Mucosa of gallbladder (tissue), 1 donor: ENCODE data around the gene KLK4. TPM values are rescaled to one million over a fixed set of nuclear protein-coding genes. Genes with fewer than 3 reads are reported as not detected.

Source experiments
- DNase-seq: peaks from one replicate; pipeline ENCODE4 v3.0.0-alpha.2; 2020; ENCODE audit warnings: low spot score
- total RNA-seq: library from RNA; stranded (reverse); gene quantifications from one replicate; pipeline ENCODE4 v1.2.1, GENCODE V29; 2021
- donor health status: DM: no; HTN: no; CAD: no.

The KLK4 gene
- total RNA-seq, 1 donor from 2014 or later = not detected

- DNase-seq = no peak
Measured at GRCh38 chr19:50880241-50880640, 31.0 kb downstream of the KLK4 start.

GRCh38 chr19:50878851-50879250 is 32.3 kb downstream of the KLK4 start:
- DNase-seq = no peak

DNA sequence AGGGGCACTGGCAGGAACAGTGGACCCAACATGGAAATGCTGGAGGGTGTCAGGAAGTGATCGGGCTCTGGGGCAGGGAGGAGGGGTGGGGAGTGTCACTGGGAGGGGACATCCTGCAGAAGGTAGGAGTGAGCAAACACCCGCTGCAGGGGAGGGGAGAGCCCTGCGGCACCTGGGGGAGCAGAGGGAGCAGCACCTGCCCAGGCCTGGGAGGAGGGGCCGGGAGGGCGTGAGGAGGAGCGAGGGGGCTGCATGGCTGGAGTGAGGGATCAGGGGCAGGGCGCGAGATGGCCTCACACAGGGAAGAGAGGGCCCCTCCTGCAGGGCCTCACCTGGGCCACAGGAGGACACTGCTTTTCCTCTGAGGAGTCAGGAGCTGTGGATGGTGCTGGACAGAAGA is 33.9 kb downstream of the KLK4 start:
- no peak for DNase-seq

DNA sequence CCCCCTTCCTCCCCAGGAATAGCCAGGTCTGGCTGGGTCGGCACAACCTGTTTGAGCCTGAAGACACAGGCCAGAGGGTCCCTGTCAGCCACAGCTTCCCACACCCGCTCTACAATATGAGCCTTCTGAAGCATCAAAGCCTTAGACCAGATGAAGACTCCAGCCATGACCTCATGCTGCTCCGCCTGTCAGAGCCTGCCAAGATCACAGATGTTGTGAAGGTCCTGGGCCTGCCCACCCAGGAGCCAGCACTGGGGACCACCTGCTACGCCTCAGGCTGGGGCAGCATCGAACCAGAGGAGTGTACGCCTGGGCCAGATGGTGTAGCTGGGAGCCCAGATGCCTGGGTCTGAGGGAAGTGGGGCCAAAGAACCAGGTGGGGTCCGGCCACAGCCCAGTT is 34.7 kb downstream of the KLK4 start:
- DNase-seq = no peak

- no peak for DNase-seq
Measured at GRCh38 chr19:50875795-50876422, 35.3 kb downstream of the KLK4 start.

GRCh38 chr19:50874211-50874610 is 37.0 kb downstream of the KLK4 start:
- DNase-seq = no peak

DNA sequence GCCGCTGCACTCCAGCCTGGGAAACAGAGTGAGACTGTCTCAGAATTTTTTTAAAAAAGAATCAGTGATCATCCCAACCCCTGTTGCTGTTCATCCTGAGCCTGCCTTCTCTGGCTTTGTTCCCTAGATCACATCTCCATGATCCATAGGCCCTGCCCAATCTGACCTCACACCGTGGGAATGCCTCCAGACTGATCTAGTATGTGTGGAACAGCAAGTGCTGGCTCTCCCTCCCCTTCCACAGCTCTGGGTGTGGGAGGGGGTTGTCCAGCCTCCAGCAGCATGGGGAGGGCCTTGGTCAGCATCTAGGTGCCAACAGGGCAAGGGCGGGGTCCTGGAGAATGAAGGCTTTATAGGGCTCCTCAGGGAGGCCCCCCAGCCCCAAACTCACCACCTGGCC is 38.1 kb downstream of the KLK4 start, which contains the start of gene KLK2:
TSS of gene KLK2 (plus strand) at position 384 of the 400 bp plus-strand sequence. CDS start 35 bp downstream, outside the sequence.
- DNase-seq = no peak

DNA sequence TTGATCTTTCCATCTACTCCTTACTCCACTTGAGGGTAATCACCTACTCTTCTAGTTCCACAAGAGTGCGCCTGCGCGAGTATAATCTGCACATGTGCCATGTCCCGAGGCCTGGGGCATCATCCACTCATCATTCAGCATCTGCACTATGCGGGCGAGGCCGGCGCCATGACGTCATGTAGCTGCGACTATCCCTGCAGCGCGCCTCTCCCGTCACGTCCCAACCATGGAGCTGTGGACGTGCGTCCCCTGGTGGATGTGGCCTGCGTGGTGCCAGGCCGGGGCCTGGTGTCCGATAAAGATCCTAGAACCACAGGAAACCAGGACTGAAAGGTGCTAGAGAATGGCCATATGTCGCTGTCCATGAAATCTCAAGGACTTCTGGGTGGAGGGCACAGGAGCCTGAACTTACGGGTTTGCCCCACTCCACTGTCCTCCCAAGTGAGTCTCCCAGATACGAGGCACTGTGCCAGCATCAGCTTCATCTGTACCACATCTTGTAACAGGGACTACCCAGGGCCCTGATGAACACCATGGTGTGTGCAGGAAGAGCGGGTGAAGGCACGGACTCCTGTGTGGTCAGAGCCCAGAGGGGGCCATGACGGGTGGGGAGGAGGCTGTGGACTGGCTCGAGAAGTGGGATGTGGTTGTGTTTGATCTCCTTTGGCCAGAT is 40.6 kb downstream of the KLK4 start:
- DNase-seq = no peak

- no peak for DNase-seq
Measured at GRCh38 chr19:50869479-50869878, 41.7 kb downstream of the KLK4 start.

DNA sequence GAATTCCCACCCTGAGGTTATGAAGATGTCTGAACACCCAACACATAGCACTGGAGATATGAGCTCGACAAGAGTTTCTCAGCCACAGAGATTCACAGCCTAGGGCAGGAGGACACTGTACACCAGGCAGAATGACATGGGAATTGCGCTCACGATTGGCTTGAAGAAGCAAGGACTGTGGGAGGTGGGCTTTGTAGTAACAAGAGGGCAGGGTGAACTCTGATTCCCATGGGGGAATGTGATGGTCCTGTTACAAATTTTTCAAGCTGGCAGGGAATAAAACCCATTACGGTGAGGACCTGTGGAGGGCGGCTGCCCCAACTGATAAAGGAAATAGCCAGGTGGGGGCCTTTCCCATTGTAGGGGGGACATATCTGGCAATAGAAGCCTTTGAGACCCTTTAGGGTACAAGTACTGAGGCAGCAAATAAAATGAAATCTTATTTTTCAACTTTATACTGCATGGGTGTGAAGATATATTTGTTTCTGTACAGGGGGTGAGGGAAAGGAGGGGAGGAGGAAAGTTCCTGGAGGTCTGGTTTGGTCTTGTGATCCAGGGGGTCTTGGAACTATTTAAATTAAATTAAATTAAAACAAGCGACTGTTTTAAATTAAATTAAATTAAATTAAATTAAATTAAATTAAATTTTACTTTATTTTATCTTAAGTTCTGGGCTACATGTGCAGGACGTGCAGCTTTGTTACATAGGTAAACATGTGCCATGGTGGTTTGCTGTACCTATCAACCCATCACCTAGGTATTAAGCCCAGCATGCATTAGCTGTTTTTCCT is 49.5 kb downstream of the KLK4 start:
- no peak for DNase-seq

- no peak for DNase-seq
Measured at GRCh38 chr19:50861010-50861409, 50.2 kb downstream of the KLK4 start.

DNA sequence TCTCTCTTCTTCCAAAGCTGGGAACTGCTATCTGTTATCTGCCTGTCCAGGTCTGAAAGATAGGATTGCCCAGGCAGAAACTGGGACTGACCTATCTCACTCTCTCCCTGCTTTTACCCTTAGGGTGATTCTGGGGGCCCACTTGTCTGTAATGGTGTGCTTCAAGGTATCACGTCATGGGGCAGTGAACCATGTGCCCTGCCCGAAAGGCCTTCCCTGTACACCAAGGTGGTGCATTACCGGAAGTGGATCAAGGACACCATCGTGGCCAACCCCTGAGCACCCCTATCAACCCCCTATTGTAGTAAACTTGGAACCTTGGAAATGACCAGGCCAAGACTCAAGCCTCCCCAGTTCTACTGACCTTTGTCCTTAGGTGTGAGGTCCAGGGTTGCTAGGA is 51.3 kb downstream of the KLK4 start:
- DNase-seq = no peak

DNA sequence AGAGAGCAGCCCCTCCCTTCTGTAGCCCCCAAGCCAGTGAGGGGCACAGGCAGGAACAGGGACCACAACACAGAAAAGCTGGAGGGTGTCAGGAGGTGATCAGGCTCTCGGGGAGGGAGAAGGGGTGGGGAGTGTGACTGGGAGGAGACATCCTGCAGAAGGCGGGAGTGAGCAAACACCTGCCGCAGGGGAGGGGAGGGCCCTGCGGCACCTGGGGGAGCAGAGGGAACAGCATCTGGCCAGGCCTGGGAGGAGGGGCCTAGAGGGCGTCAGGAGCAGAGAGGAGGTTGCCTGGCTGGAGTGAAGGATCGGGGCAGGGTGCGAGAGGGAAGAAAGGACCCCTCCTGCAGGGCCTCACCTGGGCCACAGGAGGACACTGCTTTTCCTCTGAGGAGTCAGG is 52.3 kb downstream of the KLK4 start:
- no peak for DNase-seq

DNA sequence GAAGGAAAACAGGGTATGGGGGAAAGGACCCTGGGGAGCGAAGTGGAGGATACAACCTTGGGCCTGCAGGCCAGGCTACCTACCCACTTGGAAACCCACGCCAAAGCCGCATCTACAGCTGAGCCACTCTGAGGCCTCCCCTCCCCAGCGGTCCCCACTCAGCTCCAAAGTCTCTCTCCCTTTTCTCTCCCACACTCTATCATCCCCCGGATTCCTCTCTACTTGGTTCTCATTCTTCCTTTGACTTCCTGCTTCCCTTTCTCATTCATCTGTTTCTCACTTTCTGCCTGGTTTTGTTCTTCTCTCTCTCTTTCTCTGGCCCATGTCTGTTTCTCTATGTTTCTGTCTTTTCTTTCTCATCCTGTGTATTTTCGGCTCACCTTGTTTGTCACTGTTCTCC is 53.8 kb downstream of the KLK4 start:
- no peak for DNase-seq

Other genes starting within 250 kb of the KLK4 start
- gene SHANK1, start 191.6 kb downstream of the KLK4 start, total RNA-seq = 1.1 TPM
- gene CLEC11A, start 188.0 kb downstream of the KLK4 start, total RNA-seq = 15.1 TPM
- gene GPR32, start 140.9 kb downstream of the KLK4 start, total RNA-seq = not detected
- not detected for gene ACP4, start 121.0 kb downstream of the KLK4 start, total RNA-seq
- 1.5 TPM for gene KLK1, start 87.6 kb downstream of the KLK4 start, total RNA-seq
- not detected for gene KLK15, start 77.8 kb downstream of the KLK4 start, total RNA-seq
- not detected for gene KLK3, start 56.5 kb downstream of the KLK4 start, total RNA-seq
- gene KLK2, start 38.0 kb downstream of the KLK4 start, total RNA-seq = not detected
- gene KLK5, start 41.6 kb upstream of the KLK4 start, total RNA-seq = not detected
- 1.5 TPM for gene KLK6, start 58.2 kb upstream of the KLK4 start, total RNA-seq
- 0.14 TPM for gene KLK7, start 72.5 kb upstream of the KLK4 start, total RNA-seq
- gene KLK8, start 90.2 kb upstream of the KLK4 start, total RNA-seq = 2.4 TPM
- 42.8 TPM for gene KLK10, start 108.3 kb upstream of the KLK4 start, total RNA-seq
- gene KLK11, start 115.2 kb upstream of the KLK4 start, total RNA-seq = 274 TPM
- gene KLK12, start 123.6 kb upstream of the KLK4 start, total RNA-seq = 0.78 TPM
- 2.0 TPM for gene KLK13, start 153.7 kb upstream of the KLK4 start, total RNA-seq
- 0.63 TPM for gene KLK14, start 171.5 kb upstream of the KLK4 start, total RNA-seq
- gene CTU1, start 197.0 kb upstream of the KLK4 start, total RNA-seq = 12.1 TPM
- gene SIGLEC9, start 213.5 kb upstream of the KLK4 start, total RNA-seq = 6.3 TPM
- 3.5 TPM for gene SIGLEC7, start 230.9 kb upstream of the KLK4 start, total RNA-seq